ENCODE results near the gene TMEM145.

TMEM145 gene

DNA sequence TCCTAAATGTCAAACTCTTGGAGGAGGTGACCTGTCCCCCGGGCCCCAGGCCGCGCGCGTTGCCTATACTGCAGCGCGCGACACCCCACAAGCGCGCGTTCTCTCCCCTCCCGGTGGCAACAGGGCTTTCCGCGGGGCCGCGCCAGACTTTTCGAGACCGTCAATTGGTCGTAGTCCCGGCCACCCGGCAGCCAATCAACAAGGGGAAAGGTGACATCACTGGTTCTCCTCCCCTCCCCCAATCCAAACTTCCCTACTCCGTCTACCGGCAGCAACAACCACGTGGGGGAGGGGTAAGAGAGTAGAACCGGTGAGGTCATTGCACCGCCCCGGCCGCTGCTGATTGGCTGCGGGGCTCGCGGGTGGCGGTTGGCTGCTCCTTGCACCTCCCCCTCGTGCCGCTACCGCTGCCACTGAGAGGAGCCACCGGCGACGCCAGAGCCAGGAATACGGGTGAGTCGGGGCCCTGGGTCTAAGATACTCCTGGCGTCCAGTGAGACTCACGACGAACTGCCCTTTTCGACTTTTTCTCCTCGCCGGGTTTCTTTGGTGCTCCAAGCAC is 44.9 kb upstream of the TMEM145 start:
- peak; percentile 76 for ATAC-seq
- TF ChIP-seq, protein P1, sequence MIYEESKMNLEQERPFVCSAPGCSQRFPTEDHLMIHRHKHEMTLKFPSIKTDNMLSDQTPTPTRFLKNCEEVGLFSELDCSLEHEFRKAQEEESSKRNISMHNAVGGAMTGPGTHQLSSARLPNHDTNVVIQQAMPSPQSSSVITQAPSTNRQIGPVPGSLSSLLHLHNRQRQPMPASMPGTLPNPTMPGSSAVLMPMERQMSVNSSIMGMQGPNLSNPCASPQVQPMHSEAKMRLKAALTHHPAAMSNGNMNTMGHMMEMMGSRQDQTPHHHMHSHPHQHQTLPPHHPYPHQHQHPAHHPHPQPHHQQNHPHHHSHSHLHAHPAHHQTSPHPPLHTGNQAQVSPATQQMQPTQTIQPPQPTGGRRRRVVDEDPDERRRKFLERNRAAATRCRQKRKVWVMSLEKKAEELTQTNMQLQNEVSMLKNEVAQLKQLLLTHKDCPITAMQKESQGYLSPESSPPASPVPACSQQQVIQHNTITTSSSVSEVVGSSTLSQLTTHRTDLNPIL (CRISPR knock-in tag; IDR thresholded peaks at IDR 0.05; ENCODE audit: low read depth) = peak; percentile 78; the same call in 1 of the 2 replicates
- TF ChIP-seq SNAI2 (CRISPR knock-in tag; IDR thresholded peaks at IDR 0.05) (no peak), ZNF565 (CRISPR knock-in tag; conservative IDR thresholded peaks at IDR 0.05; ENCODE audit: low read depth) (no peak), ARNTL (CRISPR knock-in tag; IDR thresholded peaks at IDR 0.05; ENCODE audit: borderline replicate concordance, low read depth) (no peak), PPARA (CRISPR knock-in tag; IDR thresholded peaks at IDR 0.05; ENCODE audit: borderline replicate concordance) (no peak), GLIS3 (CRISPR knock-in tag; IDR thresholded peaks at IDR 0.05) (no peak)
- TF ChIP-seq, protein P2, sequence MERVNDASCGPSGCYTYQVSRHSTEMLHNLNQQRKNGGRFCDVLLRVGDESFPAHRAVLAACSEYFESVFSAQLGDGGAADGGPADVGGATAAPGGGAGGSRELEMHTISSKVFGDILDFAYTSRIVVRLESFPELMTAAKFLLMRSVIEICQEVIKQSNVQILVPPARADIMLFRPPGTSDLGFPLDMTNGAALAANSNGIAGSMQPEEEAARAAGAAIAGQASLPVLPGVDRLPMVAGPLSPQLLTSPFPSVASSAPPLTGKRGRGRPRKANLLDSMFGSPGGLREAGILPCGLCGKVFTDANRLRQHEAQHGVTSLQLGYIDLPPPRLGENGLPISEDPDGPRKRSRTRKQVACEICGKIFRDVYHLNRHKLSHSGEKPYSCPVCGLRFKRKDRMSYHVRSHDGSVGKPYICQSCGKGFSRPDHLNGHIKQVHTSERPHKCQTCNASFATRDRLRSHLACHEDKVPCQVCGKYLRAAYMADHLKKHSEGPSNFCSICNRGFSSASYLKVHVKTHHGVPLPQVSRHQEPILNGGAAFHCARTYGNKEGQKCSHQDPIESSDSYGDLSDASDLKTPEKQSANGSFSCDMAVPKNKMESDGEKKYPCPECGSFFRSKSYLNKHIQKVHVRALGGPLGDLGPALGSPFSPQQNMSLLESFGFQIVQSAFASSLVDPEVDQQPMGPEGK (CRISPR knock-in tag; IDR thresholded peaks at IDR 0.05; ENCODE audit: borderline replicate concordance) = no peak

DNA sequence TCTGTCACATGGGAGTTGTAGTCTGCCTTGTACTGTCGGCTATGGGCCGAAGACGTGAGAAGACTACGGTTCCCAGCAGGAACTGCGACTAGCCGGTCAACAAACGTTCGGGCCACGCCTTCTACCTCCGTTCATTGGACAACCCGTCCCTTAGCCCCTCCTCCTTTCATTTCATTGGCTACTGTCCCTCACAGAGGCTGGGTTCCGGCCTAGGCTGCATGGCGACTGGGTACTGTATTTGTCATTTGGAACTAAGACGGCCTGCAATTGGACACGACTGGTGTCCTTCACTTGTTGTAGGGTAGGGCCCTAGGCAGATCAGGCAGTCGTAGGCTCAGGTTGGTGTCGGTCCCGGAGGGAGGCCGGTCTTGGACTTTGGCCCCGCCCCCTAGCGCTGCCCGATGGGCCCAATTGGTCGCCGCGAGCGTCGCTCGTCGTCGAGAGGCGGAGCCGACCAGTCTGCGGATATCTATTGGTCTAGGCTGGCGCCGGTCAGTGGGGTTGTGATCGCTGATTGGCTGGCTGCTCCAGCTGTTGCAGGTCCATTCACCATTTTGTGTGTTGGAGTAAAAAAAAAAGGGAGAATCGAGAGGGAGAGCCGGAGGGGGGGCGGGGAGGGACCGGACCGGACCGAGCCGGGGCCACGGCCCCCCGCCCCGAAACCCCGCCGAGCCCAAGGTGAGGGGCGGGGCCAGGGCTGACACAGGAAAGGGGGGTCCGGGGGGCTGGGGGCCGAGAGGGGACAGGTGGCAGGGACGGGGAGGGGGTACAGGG is 44.2 kb upstream of the TMEM145 start, which contains the start of gene CIC:
Gene CIC (plus strand): TSS at position 549 of the 774 bp plus-strand sequence. CDS start 2,532 bp downstream, outside the sequence.
- ATAC-seq = peak; percentile 95
- TF ChIP-seq ZNF70 (CRISPR knock-in tag; IDR thresholded peaks at IDR 0.05) (no peak), BACH2 (CRISPR knock-in tag; IDR thresholded peaks at IDR 0.05; ENCODE audit: borderline replicate concordance) (no peak)
- TF ChIP-seq, protein P3, sequence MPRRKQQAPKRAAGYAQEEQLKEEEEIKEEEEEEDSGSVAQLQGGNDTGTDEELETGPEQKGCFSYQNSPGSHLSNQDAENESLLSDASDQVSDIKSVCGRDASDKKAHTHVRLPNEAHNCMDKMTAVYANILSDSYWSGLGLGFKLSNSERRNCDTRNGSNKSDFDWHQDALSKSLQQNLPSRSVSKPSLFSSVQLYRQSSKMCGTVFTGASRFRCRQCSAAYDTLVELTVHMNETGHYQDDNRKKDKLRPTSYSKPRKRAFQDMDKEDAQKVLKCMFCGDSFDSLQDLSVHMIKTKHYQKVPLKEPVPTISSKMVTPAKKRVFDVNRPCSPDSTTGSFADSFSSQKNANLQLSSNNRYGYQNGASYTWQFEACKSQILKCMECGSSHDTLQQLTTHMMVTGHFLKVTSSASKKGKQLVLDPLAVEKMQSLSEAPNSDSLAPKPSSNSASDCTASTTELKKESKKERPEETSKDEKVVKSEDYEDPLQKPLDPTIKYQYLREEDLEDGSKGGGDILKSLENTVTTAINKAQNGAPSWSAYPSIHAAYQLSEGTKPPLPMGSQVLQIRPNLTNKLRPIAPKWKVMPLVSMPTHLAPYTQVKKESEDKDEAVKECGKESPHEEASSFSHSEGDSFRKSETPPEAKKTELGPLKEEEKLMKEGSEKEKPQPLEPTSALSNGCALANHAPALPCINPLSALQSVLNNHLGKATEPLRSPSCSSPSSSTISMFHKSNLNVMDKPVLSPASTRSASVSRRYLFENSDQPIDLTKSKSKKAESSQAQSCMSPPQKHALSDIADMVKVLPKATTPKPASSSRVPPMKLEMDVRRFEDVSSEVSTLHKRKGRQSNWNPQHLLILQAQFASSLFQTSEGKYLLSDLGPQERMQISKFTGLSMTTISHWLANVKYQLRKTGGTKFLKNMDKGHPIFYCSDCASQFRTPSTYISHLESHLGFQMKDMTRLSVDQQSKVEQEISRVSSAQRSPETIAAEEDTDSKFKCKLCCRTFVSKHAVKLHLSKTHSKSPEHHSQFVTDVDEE (CRISPR knock-in tag; IDR thresholded peaks at IDR 0.05) = no peak

DNA sequence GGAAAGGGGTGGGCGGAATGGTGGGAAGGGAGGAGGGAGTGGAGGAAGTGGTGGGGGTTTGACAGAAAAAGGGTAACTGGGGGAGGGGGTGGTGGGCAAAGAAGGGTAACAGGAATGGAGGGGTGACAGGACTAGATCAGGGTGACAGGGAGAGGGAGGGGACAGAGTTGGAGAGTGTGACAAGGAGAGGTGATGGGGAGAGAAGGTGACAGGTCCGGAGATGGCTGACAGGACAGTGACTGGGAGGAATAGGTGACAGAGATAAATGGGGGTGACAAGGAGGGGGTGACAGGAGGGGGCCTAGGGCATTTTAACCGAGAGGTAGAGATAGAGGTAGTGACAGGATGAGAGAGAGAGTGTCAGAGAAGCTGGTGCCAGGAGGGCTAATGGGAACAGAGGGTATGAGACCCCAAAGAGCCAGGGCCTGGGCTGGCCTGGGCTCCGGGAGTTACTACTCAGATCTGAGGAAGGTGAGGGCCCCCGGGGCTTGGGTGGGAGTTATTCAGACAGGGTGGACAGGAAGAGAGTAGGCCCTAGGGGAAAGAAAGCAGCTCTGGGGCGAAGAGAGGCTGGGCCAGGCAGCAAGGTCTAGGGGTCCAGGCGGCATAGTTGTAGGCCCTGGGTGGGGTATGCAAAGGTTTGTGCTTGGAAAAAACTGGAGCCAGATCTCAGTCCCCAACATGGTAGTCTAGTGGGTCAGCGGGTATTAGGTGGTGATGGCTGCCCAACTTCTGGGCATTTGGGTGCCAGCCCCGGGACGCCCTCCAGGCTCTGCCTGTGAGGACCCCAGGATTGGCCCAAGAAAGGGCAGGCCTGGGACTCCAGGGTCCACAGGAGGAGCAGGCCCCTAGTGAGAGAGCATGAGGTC is 43.4 kb upstream of the TMEM145 start:
- no peak for TF ChIP-seq OSR1 (CRISPR knock-in tag; IDR thresholded peaks at IDR 0.05)
- no peak for TF ChIP-seq ZC3H10 (CRISPR knock-in tag; IDR thresholded peaks at IDR 0.05)
- no peak for TF ChIP-seq ZNF565 (CRISPR knock-in tag; conservative IDR thresholded peaks at IDR 0.05; ENCODE audit: low read depth)
- no peak for TF ChIP-seq TOX (CRISPR knock-in tag; IDR thresholded peaks at IDR 0.05; ENCODE audit: borderline replicate concordance)
- no peak for TF ChIP-seq ZNF70 (CRISPR knock-in tag; IDR thresholded peaks at IDR 0.05)
- no peak for TF ChIP-seq ZFP3 (CRISPR knock-in tag; IDR thresholded peaks at IDR 0.05)
- TF ChIP-seq, protein P1 (CRISPR knock-in tag; IDR thresholded peaks at IDR 0.05; ENCODE audit: low read depth) = no peak
- no peak for TF ChIP-seq CSDC2 (CRISPR knock-in tag; IDR thresholded peaks at IDR 0.05)
- TF ChIP-seq, protein P4, sequence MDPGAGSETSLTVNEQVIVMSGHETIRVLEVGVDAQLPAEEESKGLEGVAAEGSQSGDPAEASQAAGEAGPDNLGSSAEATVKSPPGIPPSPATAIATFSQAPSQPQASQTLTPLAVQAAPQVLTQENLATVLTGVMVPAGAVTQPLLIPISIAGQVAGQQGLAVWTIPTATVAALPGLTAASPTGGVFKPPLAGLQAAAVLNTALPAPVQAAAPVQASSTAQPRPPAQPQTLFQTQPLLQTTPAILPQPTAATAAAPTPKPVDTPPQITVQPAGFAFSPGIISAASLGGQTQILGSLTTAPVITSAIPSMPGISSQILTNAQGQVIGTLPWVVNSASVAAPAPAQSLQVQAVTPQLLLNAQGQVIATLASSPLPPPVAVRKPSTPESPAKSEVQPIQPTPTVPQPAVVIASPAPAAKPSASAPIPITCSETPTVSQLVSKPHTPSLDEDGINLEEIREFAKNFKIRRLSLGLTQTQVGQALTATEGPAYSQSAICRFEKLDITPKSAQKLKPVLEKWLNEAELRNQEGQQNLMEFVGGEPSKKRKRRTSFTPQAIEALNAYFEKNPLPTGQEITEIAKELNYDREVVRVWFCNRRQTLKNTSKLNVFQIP (CRISPR knock-in tag; IDR thresholded peaks at IDR 0.05; ENCODE audit: borderline replicate concordance, low read depth) = no peak
- TF ChIP-seq SNAI2 (CRISPR knock-in tag; IDR thresholded peaks at IDR 0.05) = no peak
- TF ChIP-seq RARB (CRISPR knock-in tag; IDR thresholded peaks at IDR 0.05) = no peak
- TF ChIP-seq ZFP30 (CRISPR knock-in tag; IDR thresholded peaks at IDR 0.05) = no peak
- TF ChIP-seq ESRRG (CRISPR knock-in tag; IDR thresholded peaks at IDR 0.05) = no peak
- TF ChIP-seq BACH2 (CRISPR knock-in tag; IDR thresholded peaks at IDR 0.05; ENCODE audit: borderline replicate concordance) = no peak
- no peak for TF ChIP-seq TCF4 (CRISPR knock-in tag; IDR thresholded peaks at IDR 0.05; ENCODE audit: borderline replicate concordance)
- no peak for ATAC-seq
